Activated naive CD8-positive, alpha-beta T cell treated with anti-CD3 and anti-CD28 coated beads for 36 hours (primary cell): ENCODE measurements around the gene RBM10. TPM values are rescaled to one million over a fixed set of nuclear protein-coding genes. Genes with fewer than 3 reads are reported as not detected.

Experiments used
- DNase-seq: peaks from one replicate; pipeline ENCODE4 v3.0.0; 2021
- H3K27ac Mint-ChIP-seq: one replicate; pipeline ENCODE4 v1.8.0; 2022; ENCODE audit warnings: mild to moderate bottlenecking, moderate library complexity, mixed read lengths
- H3K27me3 Mint-ChIP-seq: one replicate; pipeline ENCODE4 v1.8.0; 2022; ENCODE audit warnings: mild to moderate bottlenecking, mixed read lengths
- H3K36me3 Mint-ChIP-seq: one replicate; pipeline ENCODE4 v1.8.0; 2021; ENCODE audit warnings: mild to moderate bottlenecking, mixed read lengths
- H3K4me1 Mint-ChIP-seq: one replicate; pipeline ENCODE4 v1.8.0; 2021; ENCODE audit warnings: mixed read lengths
- H3K4me3 Mint-ChIP-seq: one replicate; pipeline ENCODE4 v1.8.0; 2022; ENCODE audit warnings: mild to moderate bottlenecking, moderate library complexity, mixed read lengths
- H3K9me3 Mint-ChIP-seq: one replicate; pipeline ENCODE4 v1.8.0; 2022; ENCODE audit warnings: mixed read lengths
- total RNA-seq, 2 experiments: library from RNA; stranded (reverse); gene quantifications; one replicate each; pipeline ENCODE4 v1.2.3, GENCODE V29; 2021

The RBM10 gene
- total RNA-seq, 2 experiments from 2014 or later, result 67.2 to 69.0 TPM

GRCh38 chrX:47168495-47169073 is 23.6 kb downstream of the RBM10 start:
- peaks cover 2% of the 10 kb centered on the region for H3K4me1 Mint-ChIP-seq
- H3K4me3 Mint-ChIP-seq, result no peak overlapping the region
- no peaks in the 10 kb centered on the region for H3K9me3 Mint-ChIP-seq
- peaks cover 11% of the 10 kb centered on the region for H3K36me3 Mint-ChIP-seq
- no peaks in the 10 kb centered on the region for H3K27me3 Mint-ChIP-seq
- H3K27ac Mint-ChIP-seq, result no peak overlapping the region
- no peak for DNase-seq

- Mint-ChIP-seq H3K27ac (no peak overlapping the region), H3K27me3 (no peaks in the 10 kb centered on the region), H3K36me3 (peaks cover 11% of the 10 kb centered on the region)
Observed at GRCh38 chrX:47169273-47169672, 24.3 kb downstream of the RBM10 start.

GRCh38 chrX:47169726-47170515 is 24.9 kb downstream of the RBM10 start:
- Mint-ChIP-seq H3K9me3 (no peaks in the 10 kb centered on the region), H3K27me3 (no peaks in the 10 kb centered on the region), H3K36me3 (peaks cover 8% of the 10 kb centered on the region), H3K4me3 (no peak overlapping the region), H3K27ac (no peak overlapping the region), H3K4me1 (peaks cover 2% of the 10 kb centered on the region)
- DNase-seq, result no peak

More at GRCh38 chrX:47169273-47169672, 24.3 kb downstream of the RBM10 start:
- Mint-ChIP-seq H3K4me3 (no peak overlapping the region), H3K4me1 (peaks cover 2% of the 10 kb centered on the region), H3K9me3 (no peaks in the 10 kb centered on the region)
- DNase-seq, result no peak

GRCh38 chrX:47170861-47171692 is 26.1 kb downstream of the RBM10 start:
- Mint-ChIP-seq H3K9me3 (no peaks in the 10 kb centered on the region), H3K27me3 (no peaks in the 10 kb centered on the region), H3K36me3 (peaks cover 8% of the 10 kb centered on the region), H3K4me1 (peaks cover 2% of the 10 kb centered on the region), H3K4me3 (no peak overlapping the region), H3K27ac (no peak overlapping the region)
- no peak for DNase-seq

- Mint-ChIP-seq H3K4me3 (no peak overlapping the region), H3K36me3 (peaks cover 13% of the 10 kb centered on the region), H3K4me1 (peaks cover 2% of the 10 kb centered on the region), H3K27ac (no peak overlapping the region), H3K27me3 (no peaks in the 10 kb centered on the region), H3K9me3 (no peaks in the 10 kb centered on the region)
- no peak for DNase-seq
Observed at GRCh38 chrX:47171996-47172395, 27.0 kb downstream of the RBM10 start.

GRCh38 chrX:47172549-47172948 is 27.5 kb downstream of the RBM10 start:
- no peak overlapping the region for H3K27ac Mint-ChIP-seq
- no peak for DNase-seq
- no peaks in the 10 kb centered on the region for H3K9me3 Mint-ChIP-seq
- no peak overlapping the region for H3K4me3 Mint-ChIP-seq
- H3K36me3 Mint-ChIP-seq, result peaks cover 13% of the 10 kb centered on the region
- H3K27me3 Mint-ChIP-seq, result no peaks in the 10 kb centered on the region
- peaks cover 2% of the 10 kb centered on the region for H3K4me1 Mint-ChIP-seq

- no peak overlapping the region for H3K4me3 Mint-ChIP-seq
- peaks cover 13% of the 10 kb centered on the region for H3K36me3 Mint-ChIP-seq
- H3K4me1 Mint-ChIP-seq, result no peaks in the 10 kb centered on the region
- no peak for DNase-seq
- no peak overlapping the region for H3K27ac Mint-ChIP-seq
- no peaks in the 10 kb centered on the region for H3K9me3 Mint-ChIP-seq
- no peaks in the 10 kb centered on the region for H3K27me3 Mint-ChIP-seq
Observed at GRCh38 chrX:47172971-47173792, 28.2 kb downstream of the RBM10 start.

- Mint-ChIP-seq H3K27me3 (no peaks in the 10 kb centered on the region), H3K9me3 (no peaks in the 10 kb centered on the region), H3K27ac (no peak overlapping the region), H3K4me1 (no peaks in the 10 kb centered on the region), H3K4me3 (no peak overlapping the region), H3K36me3 (peaks cover 16% of the 10 kb centered on the region)
- no peak for DNase-seq
Observed at GRCh38 chrX:47174376-47174775, 29.4 kb downstream of the RBM10 start.

- DNase-seq, result no peak
- H3K27ac Mint-ChIP-seq, result no peak overlapping the region
- H3K4me1 Mint-ChIP-seq, result no peaks in the 10 kb centered on the region
- H3K36me3 Mint-ChIP-seq, result peaks cover 16% of the 10 kb centered on the region
- H3K4me3 Mint-ChIP-seq, result no peak overlapping the region
- no peaks in the 10 kb centered on the region for H3K9me3 Mint-ChIP-seq
- H3K27me3 Mint-ChIP-seq, result no peaks in the 10 kb centered on the region
Observed at GRCh38 chrX:47174846-47175587, 30.0 kb downstream of the RBM10 start.

- Mint-ChIP-seq H3K27me3 (no peaks in the 10 kb centered on the region), H3K4me3 (no peak overlapping the region)
Observed at GRCh38 chrX:47175588-47175980, 30.6 kb downstream of the RBM10 start.

GRCh38 chrX:47176101-47176740 is 31.2 kb downstream of the RBM10 start:
- no peak overlapping the region for H3K4me3 Mint-ChIP-seq
- H3K4me1 Mint-ChIP-seq, result no peaks in the 10 kb centered on the region
- H3K36me3 Mint-ChIP-seq, result peaks cover 16% of the 10 kb centered on the region
- no peaks in the 10 kb centered on the region for H3K9me3 Mint-ChIP-seq
- H3K27me3 Mint-ChIP-seq, result no peaks in the 10 kb centered on the region
- H3K27ac Mint-ChIP-seq, result no peak overlapping the region
- DNase-seq, result no peak

More at GRCh38 chrX:47175588-47175980, 30.6 kb downstream of the RBM10 start:
- DNase-seq, result no peak
- no peaks in the 10 kb centered on the region for H3K4me1 Mint-ChIP-seq
- H3K36me3 Mint-ChIP-seq, result peaks cover 16% of the 10 kb centered on the region
- no peak overlapping the region for H3K27ac Mint-ChIP-seq
- H3K9me3 Mint-ChIP-seq, result no peaks in the 10 kb centered on the region

- Mint-ChIP-seq H3K27ac (no peak overlapping the region), H3K4me3 (no peak overlapping the region), H3K9me3 (no peaks in the 10 kb centered on the region), H3K36me3 (peaks cover 15% of the 10 kb centered on the region), H3K4me1 (no peaks in the 10 kb centered on the region), H3K27me3 (no peaks in the 10 kb centered on the region)
- no peak for DNase-seq
Observed at GRCh38 chrX:47177079-47177478, 32.1 kb downstream of the RBM10 start.

GRCh38 chrX:47178337-47178736 is 33.3 kb downstream of the RBM10 start:
- DNase-seq, result no peak
- Mint-ChIP-seq H3K4me1 (no peaks in the 10 kb centered on the region), H3K9me3 (no peaks in the 10 kb centered on the region), H3K36me3 (peaks cover 11% of the 10 kb centered on the region), H3K27ac (no peak overlapping the region), H3K27me3 (no peaks in the 10 kb centered on the region), H3K4me3 (no peak overlapping the region)
